Body of pancreas (tissue), 4 donors: ENCODE results near the gene PNPLA5. TPM values are rescaled to one million over a fixed set of nuclear protein-coding genes. Genes with fewer than 3 reads are reported as not detected.

Experiments
- ATAC-seq: fragments of 150-250 bp; one replicate; pipeline ENCODE4 v1.9.1; 2016
- DNase-seq, 4 donors: peaks; one replicate each; pipeline ENCODE4 v3.0.0-alpha.2; 2019
- H3K27ac ChIP-seq, 4 donors: fragments of 200-600 bp; sonication (generic); 1 replicate in 3 of 4; 2 replicates in 1 of 4; pipeline versions ENCODE4 v1.5.1 to v1.6.1; 2016 to 2019; ENCODE audit warnings: mild to moderate bottlenecking in 1 of 4, mixed read lengths in 1 of 4, moderate library complexity in 1 of 4
- H3K27me3 ChIP-seq, 2 donors: fragments of 200-600 bp; sonication (generic); one replicate each; pipeline ENCODE4 v1.6.0; 2016; ENCODE audit warnings: mild to moderate bottlenecking in 1 of 2
- H3K36me3 ChIP-seq, 2 donors: fragments of 200-600 bp; sonication (generic); replicated peaks in 1 of 2; 2 replicates each; pipeline ENCODE4 v1.5.1; 2016; ENCODE audit warnings: low read depth in 2 of 2; ENCODE audit not compliant: insufficient read depth in 1 of 2
- H3K4me1 ChIP-seq: fragments of 200-600 bp; sonication (generic); one replicate; pipeline ENCODE4 v1.6.0; 2016
- H3K4me3 ChIP-seq, 2 donors: fragments of 200-600 bp; sonication (generic); 1 replicate in 1 of 2; 2 replicates in 1 of 2; pipeline ENCODE4 v1.5.1; 2016 to 2019
- H3K9me3 ChIP-seq, 3 donors: fragments of 200-600 bp; sonication (generic); 1 replicate in 2 of 3; 2 replicates in 1 of 3; pipeline ENCODE4 v1.5.1; 2016
- CTCF ChIP-seq, 7 experiments: fragments of 450-650 bp in 4 of 7; fragments of 200-600 bp in 3 of 7; sonication (generic) in 3 of 7; IDR thresholded peaks; one replicate each; pipeline ENCODE4 v1.5.1; 2016 to 2019; ENCODE audit warnings: antibody characterized with exemption in 7 of 7
- POLR2A ChIP-seq, 3 donors: fragments of 450-650 bp; IDR thresholded peaks; one replicate each; pipeline ENCODE4 v1.6.1; 2016; ENCODE audit warnings: antibody characterized with exemption in 3 of 3, mild to moderate bottlenecking in 2 of 3
- WGBS, 2 donors: methylation state at CpG; one replicate each; pipeline ENCODE4 v1.1.5; 2017; 5-methylcytosine and 5-hydroxymethylcytosine counted together
- intact Hi-C: fragments of 100-400 bp; cut with DNase I; formaldehyde crosslinking; loops from one replicate; pipeline ENCODE4 v1.15.1; 2023
- total RNA-seq, 2 donors: library from RNA; depleted of rRNA; stranded (reverse); fragments of >200 nt; gene quantifications; one replicate each; pipeline ENCODE4 v1.1.0, GENCODE V29; 2016

PNPLA5 gene
- total RNA-seq, 2 donors from 2014 or later, result not detected

GRCh38 chr22:43923631-43924464 lies 32.0 kb upstream of the PNPLA5 start, which contains the start of gene PNPLA3:
PNPLA3 (plus strand) TSS chr22:43923805; CDS start chr22:43923912, 107 bp downstream.
- Histone ChIP-seq H3K36me3 (no peaks in the 10 kb centered on the region), H3K9me3 (no peaks in the 10 kb centered on the region), H3K4me3 (peak within 1 kb of the TSS; percentile 27 to 31), H3K27me3 (peaks cover 0 to 4% of the 10 kb centered on the region in 2 donors), H3K27ac (no peak within 1 kb of the TSS), H3K4me1 (peaks cover 16% of the 10 kb centered on the region)
- intact Hi-C loops, result no loop called here
- peak; percentile 84 for ATAC-seq
- peak; percentile 81 to 94 (median 88) for DNase-seq
- 2 to 25% methylated on average over 4 to 55 of the region's 100 CpGs for WGBS, 2 donors
- TF ChIP-seq POLR2A (IDR thresholded peaks at IDR 0.05), result peak; percentile 25 to 37 (median 36)
- no peak for TF ChIP-seq CTCF (IDR thresholded peaks at IDR 0.05)

- no peak for ATAC-seq
These were observed 31.4 kb upstream of the PNPLA5 start for GRCh38 chr22:43923191-43923590.

GRCh38 chr22:43922123-43922522 lies 30.3 kb upstream of the PNPLA5 start:
- TF ChIP-seq POLR2A (IDR thresholded peaks at IDR 0.05) (no peak), CTCF (IDR thresholded peaks at IDR 0.05) (no peak)
- no peak for DNase-seq
- WGBS, 2 donors, result 62% methylated on average over 3 of the region's 3 CpGs; no CpG with 5 or more reads in 1 of the 2 donors
- Histone ChIP-seq H3K4me1 (peaks cover 16% of the 10 kb centered on the region), H3K9me3 (no peaks in the 10 kb centered on the region), H3K4me3 (no peak overlapping the region), H3K27me3 (peaks cover 0 to 4% of the 10 kb centered on the region in 2 donors), H3K27ac (no peak overlapping the region), H3K36me3 (no peaks in the 10 kb centered on the region)
- no peak for ATAC-seq
- intact Hi-C loops, result no loop called here

More at GRCh38 chr22:43923191-43923590, 31.4 kb upstream of the PNPLA5 start:
- intact Hi-C loops, result no loop called here
- H3K27me3 ChIP-seq, result peaks cover 0 to 4% of the 10 kb centered on the region in 2 donors
- 5 to 7% methylated on average over 7 to 13 of the region's 13 CpGs for WGBS, 2 donors
- peak in 2 of 4 donors; percentile 3 to 11 for DNase-seq
- H3K4me1 ChIP-seq, result peaks cover 16% of the 10 kb centered on the region
- no peak overlapping the region for H3K4me3 ChIP-seq
- TF ChIP-seq CTCF (IDR thresholded peaks at IDR 0.05), result no peak
- no peak for TF ChIP-seq POLR2A (IDR thresholded peaks at IDR 0.05)
- H3K36me3 ChIP-seq, result no peaks in the 10 kb centered on the region
- no peaks in the 10 kb centered on the region for H3K9me3 ChIP-seq
- no peak overlapping the region for H3K27ac ChIP-seq

- peaks cover 16% of the 10 kb centered on the region for H3K4me1 ChIP-seq
- WGBS, 2 donors, result 47% methylated on average over 4 of the region's 4 CpGs; no CpG with 5 or more reads in 1 of the 2 donors
These were observed 29.6 kb upstream of the PNPLA5 start for GRCh38 chr22:43921370-43921769.

More at GRCh38 chr22:43921370-43921769, 29.6 kb upstream of the PNPLA5 start:
- H3K4me3 ChIP-seq, result no peak overlapping the region
- no peaks in the 10 kb centered on the region for H3K9me3 ChIP-seq
- no peak overlapping the region for H3K27ac ChIP-seq
- no peak for DNase-seq
- intact Hi-C loops, result no loop called here
- H3K27me3 ChIP-seq, result peaks cover 0 to 4% of the 10 kb centered on the region in 2 donors
- TF ChIP-seq CTCF (IDR thresholded peaks at IDR 0.05) (no peak), POLR2A (IDR thresholded peaks at IDR 0.05) (no peak)
- H3K36me3 ChIP-seq, result no peaks in the 10 kb centered on the region
- ATAC-seq, result no peak
